ENCODE data around the gene HERPUD1. TPM values are rescaled to one million over a fixed set of nuclear protein-coding genes. Genes with fewer than 3 reads are reported as not detected.

HERPUD1 gene
- total RNA-seq, 1 experiment from 2014 or later = 296 TPM

- Histone ChIP-seq H3K9me3 (no peaks in the 10 kb centered on the region), H3K36me3 (ENCODE audit: control insufficient read depth, insufficient read depth, low read length) (no peaks in the 10 kb centered on the region), H3K27me3 (replicated peaks; ENCODE audit: control insufficient read depth, insufficient read depth, low read length) (no peaks in the 10 kb centered on the region), H3K4me3 (ENCODE audit: low read depth, low read length) (no peak overlapping the region), H3K4me1 (peaks cover 5% of the 10 kb centered on the region; the same call in 1 of the 2 replicates)
- POLR2A ChIA-PET = no interaction called here
- BruUV-seq (replicated peaks) = no TSS peak
- H3K27ac Mint-ChIP-seq (ENCODE audit: unreplicated experiment) = no peak overlapping the region
- no peaks in the 10 kb centered on the region for H3K36me3 Mint-ChIP-seq (ENCODE audit: insufficient read depth, unreplicated experiment)
- no peaks in the 10 kb centered on the region for H3K4me1 Mint-ChIP-seq (ENCODE audit: low read depth, unreplicated experiment)
- H3K4me3 Mint-ChIP-seq (ENCODE audit: unreplicated experiment) = no peak overlapping the region
- no peaks in the 10 kb centered on the region for H3K9me3 Mint-ChIP-seq (ENCODE audit: unreplicated experiment)
- no peaks in the 10 kb centered on the region for H3K27me3 Mint-ChIP-seq (ENCODE audit: insufficient read depth, unreplicated experiment)
- TF ChIP-seq CTCF (IDR thresholded peaks at IDR 0.05; ENCODE audit: insufficient read depth in 1 of 2, low read depth in 1 of 2, low read length in 1 of 2, severe bottlenecking in 1 of 2, unreplicated experiment in 1 of 2) = no peak
- intact Hi-C loops (cut with micrococcal nuclease; ENCODE audit: unreplicated experiment) = no loop called here
- CTCF ChIA-PET = interaction anchor here (0.6 kb wide), 1 partner anchor 19 kb away, joined by 3 read pairs; no protein-coding TSS in a partner anchor
- DNase-seq = no peak
Observed at GRCh38 chr16:56886296-56886695, 45.6 kb upstream of the HERPUD1 start.

- Histone ChIP-seq H3K4me3 (ENCODE audit: low read depth, low read length) (no peak overlapping the region), H3K27me3 (replicated peaks; ENCODE audit: control insufficient read depth, insufficient read depth, low read length) (no peaks in the 10 kb centered on the region), H3K4me1 (peaks cover 5% of the 10 kb centered on the region; the same call in 1 of the 2 replicates), H3K36me3 (ENCODE audit: control insufficient read depth, insufficient read depth, low read length) (no peaks in the 10 kb centered on the region), H3K9me3 (no peaks in the 10 kb centered on the region)
- H3K4me3 Mint-ChIP-seq (ENCODE audit: unreplicated experiment) = no peak overlapping the region
- ChIA-PET CTCF (interaction anchor here (0.6 kb wide), 1 partner anchor 19 kb away, joined by 3 read pairs; no protein-coding TSS in a partner anchor), POLR2A (no interaction called here)
- H3K9me3 Mint-ChIP-seq (ENCODE audit: unreplicated experiment) = no peaks in the 10 kb centered on the region
- H3K4me1 Mint-ChIP-seq (ENCODE audit: low read depth, unreplicated experiment) = no peaks in the 10 kb centered on the region
- TF ChIP-seq CTCF (IDR thresholded peaks at IDR 0.05; ENCODE audit: insufficient read depth in 1 of 2, low read depth in 1 of 2, low read length in 1 of 2, severe bottlenecking in 1 of 2, unreplicated experiment in 1 of 2) = no peak
- no peak overlapping the region for H3K27ac Mint-ChIP-seq (ENCODE audit: unreplicated experiment)
- H3K36me3 Mint-ChIP-seq (ENCODE audit: insufficient read depth, unreplicated experiment) = no peaks in the 10 kb centered on the region
- no peaks in the 10 kb centered on the region for H3K27me3 Mint-ChIP-seq (ENCODE audit: insufficient read depth, unreplicated experiment)
- BruUV-seq (replicated peaks) = no TSS peak
- no peak for DNase-seq
- intact Hi-C loops (cut with micrococcal nuclease; ENCODE audit: unreplicated experiment) = no loop called here
Observed at GRCh38 chr16:56886826-56887225, 45.1 kb upstream of the HERPUD1 start.

- POLR2A ChIA-PET = no interaction called here
- Mint-ChIP-seq H3K27ac (ENCODE audit: unreplicated experiment) (no peak overlapping the region), H3K9me3 (ENCODE audit: unreplicated experiment) (no peaks in the 10 kb centered on the region)
Observed at GRCh38 chr16:56888806-56889205, 43.1 kb upstream of the HERPUD1 start.

More at GRCh38 chr16:56888806-56889205, 43.1 kb upstream of the HERPUD1 start:
- BruUV-seq (replicated peaks) = no TSS peak
- H3K27me3 Mint-ChIP-seq (ENCODE audit: insufficient read depth, unreplicated experiment) = no peaks in the 10 kb centered on the region
- no peaks in the 10 kb centered on the region for H3K9me3 ChIP-seq
- H3K27me3 ChIP-seq (replicated peaks; ENCODE audit: control insufficient read depth, insufficient read depth, low read length) = no peaks in the 10 kb centered on the region
- TF ChIP-seq CTCF (IDR thresholded peaks at IDR 0.05; ENCODE audit: insufficient read depth in 1 of 2, low read depth in 1 of 2, low read length in 1 of 2, severe bottlenecking in 1 of 2, unreplicated experiment in 1 of 2) = no peak
- DNase-seq = no peak
- CTCF ChIA-PET = no interaction called here
- intact Hi-C loops (cut with micrococcal nuclease; ENCODE audit: unreplicated experiment) = loop anchor here (2.0 kb wide), 1 partner anchor 30 kb away; no protein-coding TSS in a partner anchor
- no peak overlapping the region for H3K4me3 ChIP-seq (ENCODE audit: low read depth, low read length)
- H3K4me1 Mint-ChIP-seq (ENCODE audit: low read depth, unreplicated experiment) = no peaks in the 10 kb centered on the region
- H3K4me3 Mint-ChIP-seq (ENCODE audit: unreplicated experiment) = no peak overlapping the region
- no peaks in the 10 kb centered on the region for H3K36me3 Mint-ChIP-seq (ENCODE audit: insufficient read depth, unreplicated experiment)
- H3K36me3 ChIP-seq (ENCODE audit: control insufficient read depth, insufficient read depth, low read length) = no peaks in the 10 kb centered on the region
- H3K4me1 ChIP-seq = peaks cover 5% of the 10 kb centered on the region; the same call in 1 of the 2 replicates

All from Caco-2 (cell line).